NCI-H1092 treated with DMSO at 0.1 percent for 48 hours (cell line): ENCODE data around the gene PIK3R4.

Experiments
- DNase-seq: peaks from one replicate; lab custom pipeline; 2025; lab: John Stamatoyannopoulos, UW

Gene PIK3R4

GRCh38 chr3:130688697-130689470 lies 57.7 kb downstream of the PIK3R4 start:
- DNase-seq: no peak

DNA sequence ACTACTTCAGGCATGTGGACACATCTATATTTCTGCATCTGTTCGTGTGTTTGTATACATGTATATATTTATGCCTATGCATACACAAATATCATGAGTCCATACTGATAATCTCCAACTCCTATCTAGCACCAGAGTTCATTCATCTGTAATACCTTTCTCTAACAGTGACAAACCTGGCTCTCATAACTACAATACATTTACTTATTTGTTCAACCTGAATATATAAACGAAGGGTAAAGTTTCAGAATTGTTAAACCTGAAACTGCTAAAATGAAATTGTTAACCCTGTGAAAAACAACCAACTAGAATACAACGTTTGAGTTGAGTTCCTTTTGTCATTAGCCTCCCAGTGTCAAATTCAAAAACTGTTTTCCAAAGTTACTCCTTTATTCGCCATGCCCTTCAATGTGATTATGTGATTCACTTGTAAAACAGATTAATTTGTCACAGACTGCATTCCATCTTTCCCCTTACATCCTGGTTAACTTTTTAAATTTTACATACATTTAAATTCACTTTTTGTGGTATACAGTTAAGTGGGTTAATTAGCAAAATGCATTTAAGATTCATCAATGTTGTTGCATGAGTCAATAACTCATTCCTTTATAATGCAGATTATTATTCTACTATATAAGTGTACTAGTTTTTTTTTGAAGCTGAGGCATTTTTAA lies 58.5 kb downstream of the PIK3R4 start:
- DNase-seq: no peak

DNA sequence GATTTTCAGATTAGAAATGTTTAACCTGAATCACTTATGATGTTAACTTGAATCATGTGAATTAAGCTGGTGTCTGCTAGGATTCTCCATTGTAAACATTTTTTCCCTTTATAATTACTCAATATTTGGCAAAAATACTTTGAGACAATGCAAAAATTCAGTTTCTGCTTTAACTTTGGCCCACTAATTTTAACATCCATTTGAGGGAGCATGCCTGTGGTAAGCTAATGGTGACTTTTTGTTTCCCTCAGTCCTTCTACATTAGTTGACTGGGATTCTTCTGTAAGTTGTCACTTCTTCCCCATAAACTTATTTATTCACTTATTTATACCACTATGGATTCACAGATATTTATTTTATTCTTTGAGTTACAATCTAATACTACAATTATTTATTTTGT lies 59.3 kb downstream of the PIK3R4 start:
- DNase-seq: no peak

- no peak for DNase-seq
These were observed 59.8 kb downstream of the PIK3R4 start for GRCh38 chr3:130686833-130687232.

DNA sequence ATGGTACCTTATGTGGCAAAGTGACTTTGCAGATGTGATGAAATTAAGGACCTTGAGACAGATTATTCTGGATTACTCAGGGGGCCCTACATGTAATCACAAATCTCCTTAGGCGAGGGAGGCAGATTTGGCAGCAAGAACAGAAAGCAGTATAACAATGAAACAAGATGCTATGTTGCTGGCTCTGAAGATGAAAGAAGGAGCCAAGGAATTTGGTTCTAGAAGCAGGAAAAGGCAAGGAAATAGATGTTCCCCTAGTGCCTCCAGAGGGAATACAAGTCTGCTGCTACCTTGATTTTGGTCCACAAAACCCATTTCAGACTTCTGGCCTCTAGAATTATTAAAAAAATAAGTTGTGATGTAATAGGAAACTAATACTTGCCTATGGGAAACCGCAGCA lies 64.5 kb downstream of the PIK3R4 start:
- no peak for DNase-seq

- DNase-seq: no peak
These were observed 67.4 kb downstream of the PIK3R4 start for GRCh38 chr3:130679218-130679617.

DNA sequence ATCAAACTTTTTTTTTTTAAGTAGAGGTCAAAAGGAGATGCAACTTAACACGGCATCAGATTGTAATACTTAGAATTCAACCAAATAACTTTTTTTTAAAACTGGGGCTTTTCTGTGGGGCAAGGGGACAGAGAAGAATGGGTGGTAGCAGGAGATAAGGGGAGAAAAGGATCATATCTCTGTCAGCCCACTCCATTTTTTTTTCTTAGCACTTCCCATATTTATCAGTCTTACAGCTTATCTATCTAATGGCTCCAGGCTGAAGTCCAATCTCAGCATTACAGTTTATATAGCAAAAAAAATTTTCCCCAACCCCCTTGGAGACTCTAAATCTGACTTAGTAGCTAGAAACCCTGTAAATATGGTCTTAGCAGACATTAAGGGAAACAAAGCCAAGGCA lies 69.3 kb downstream of the PIK3R4 start:
- DNase-seq: no peak

DNA sequence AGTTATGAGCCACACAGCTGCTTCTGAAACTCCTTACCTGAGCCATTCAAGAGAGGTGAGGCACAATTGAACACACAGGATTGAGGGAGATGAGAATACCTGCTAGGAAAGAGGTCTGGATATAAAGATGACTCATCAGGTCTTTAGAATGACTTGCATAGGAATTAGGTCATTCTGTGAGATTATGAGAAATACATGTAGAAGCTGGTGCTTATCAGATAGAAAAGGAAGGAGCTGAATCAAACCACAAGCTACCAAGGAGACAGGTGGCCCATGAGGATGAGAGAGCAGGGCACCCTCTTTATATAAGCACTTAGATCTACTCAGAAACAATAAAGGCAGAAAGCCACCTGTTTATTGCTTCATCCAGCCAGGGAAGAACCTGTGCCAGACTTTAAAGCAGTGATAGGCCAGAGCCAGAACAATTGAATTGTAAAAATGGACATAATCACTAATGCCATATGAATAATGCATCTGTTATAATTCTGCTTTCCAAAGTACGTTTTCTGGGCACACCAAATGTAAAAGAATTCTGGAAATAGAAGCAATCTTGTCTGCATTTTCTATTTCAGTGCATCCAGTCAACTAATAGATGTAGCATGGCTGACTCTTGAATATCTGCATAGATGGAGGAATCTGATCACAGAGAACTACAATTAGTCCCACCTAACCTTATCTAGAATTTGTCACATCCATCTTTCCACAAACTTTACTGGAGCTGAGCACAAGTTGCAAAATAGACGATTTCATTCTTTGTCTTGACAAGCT lies 74.9 kb downstream of the PIK3R4 start:
- DNase-seq: no peak

- DNase-seq: no peak
These were observed 76.9 kb downstream of the PIK3R4 start for GRCh38 chr3:130669740-130670139.

GRCh38 chr3:130663092-130663491 lies 83.5 kb downstream of the PIK3R4 start:
- DNase-seq: no peak

- DNase-seq: no peak
These were observed 84.1 kb downstream of the PIK3R4 start for GRCh38 chr3:130662501-130662996.

DNA sequence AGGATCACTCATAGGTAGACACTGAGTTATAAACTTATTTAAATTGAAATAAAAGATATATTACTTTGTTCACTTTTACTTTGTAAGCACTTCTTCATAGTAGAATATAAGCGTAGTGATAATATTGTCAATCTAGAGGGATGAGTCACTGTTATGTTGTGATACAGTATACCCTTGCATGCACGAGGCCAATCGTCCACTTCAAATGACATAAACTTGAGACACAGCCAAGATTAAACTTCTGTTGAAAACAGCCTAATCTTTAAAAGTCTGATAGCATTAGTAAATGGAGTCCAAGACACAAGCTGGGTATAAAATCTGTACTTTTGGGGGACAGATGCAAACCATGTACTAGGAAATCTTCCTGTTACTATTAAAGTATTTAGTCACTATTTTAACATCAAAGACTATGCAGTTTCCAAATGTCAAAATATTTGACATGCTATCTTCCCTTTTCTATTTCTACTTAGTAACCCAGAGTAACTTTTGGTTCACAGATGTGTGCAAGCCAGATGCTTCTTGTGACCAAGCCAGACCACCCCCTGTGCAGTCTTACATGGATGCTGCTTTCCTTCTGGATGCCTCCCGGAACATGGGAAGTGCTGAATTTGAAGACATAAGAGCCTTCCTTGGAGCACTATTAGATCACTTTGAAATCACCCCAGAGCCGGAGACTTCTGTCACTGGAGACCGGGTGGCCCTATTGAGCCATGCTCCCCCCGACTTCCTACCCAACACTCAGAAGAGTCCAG lies 85.3 kb downstream of the PIK3R4 start:
- DNase-seq: no peak

DNA sequence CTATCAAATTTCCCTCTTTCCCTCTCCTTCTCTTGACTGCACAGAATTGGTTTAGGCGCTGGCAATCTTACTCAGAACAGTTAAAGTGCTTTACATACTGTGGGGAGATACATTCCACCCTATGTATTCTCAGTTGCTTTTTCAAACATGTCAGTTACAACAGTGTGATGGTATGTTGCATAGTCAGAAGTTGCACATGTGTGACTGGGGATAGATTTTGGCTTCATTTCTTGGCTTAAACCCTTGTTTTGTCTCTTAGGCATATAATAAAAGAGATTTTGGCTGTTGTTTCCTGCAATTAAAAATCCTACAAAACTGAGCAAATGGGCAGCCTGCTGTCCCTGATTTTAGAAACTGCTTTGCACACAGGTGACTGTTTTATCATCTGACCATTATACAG lies 86.7 kb downstream of the PIK3R4 start:
- no peak for DNase-seq

GRCh38 chr3:130658678-130659077 lies 88.0 kb downstream of the PIK3R4 start:
- no peak for DNase-seq

- DNase-seq: no peak
These were observed 90.0 kb downstream of the PIK3R4 start for GRCh38 chr3:130656627-130657026.

- no peak for DNase-seq
These were observed 91.7 kb downstream of the PIK3R4 start for GRCh38 chr3:130654921-130655320.

DNA sequence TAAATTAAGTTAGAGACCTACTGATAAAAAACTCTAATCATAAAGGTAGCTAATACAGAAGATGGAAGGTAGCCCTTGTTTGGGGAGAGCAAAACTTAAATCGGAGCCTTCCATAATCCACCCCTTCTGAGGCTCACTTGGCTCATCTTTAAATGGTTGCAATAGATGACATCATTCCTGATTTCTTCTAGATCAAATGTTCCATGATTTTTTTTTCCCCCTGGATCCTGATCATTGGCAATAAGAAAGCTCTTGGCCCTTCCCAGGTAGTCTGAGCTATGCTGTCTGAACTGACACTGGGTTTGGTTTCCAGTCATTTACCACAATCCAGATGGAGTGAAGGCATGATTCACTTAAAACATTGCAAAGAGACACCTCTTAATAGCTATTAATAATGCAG lies 92.5 kb downstream of the PIK3R4 start:
- no peak for DNase-seq

GRCh38 chr3:130649061-130649654 lies 97.5 kb downstream of the PIK3R4 start:
- DNase-seq: no peak

GRCh38 chr3:130648293-130648692 lies 98.3 kb downstream of the PIK3R4 start:
- DNase-seq: no peak

DNA sequence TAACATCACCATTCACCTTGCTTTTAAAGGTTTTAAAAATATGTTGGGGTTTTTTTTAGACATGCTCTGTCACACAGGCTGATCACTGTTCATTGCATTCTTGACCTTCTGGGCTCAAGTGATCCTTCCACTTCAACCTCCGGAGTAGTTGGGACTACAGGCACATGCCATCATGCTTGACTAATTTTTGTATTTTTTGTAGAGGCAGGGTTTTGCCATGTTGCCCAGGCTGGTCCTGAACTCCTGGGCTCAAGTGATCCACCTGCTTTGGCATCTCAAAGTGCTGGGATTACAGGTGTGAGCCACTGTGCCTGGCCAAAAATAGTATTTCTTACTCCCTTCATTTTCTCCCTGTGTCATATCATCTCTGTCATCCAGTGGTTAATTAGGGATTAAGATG lies 101.4 kb downstream of the PIK3R4 start:
- DNase-seq: no peak

DNA sequence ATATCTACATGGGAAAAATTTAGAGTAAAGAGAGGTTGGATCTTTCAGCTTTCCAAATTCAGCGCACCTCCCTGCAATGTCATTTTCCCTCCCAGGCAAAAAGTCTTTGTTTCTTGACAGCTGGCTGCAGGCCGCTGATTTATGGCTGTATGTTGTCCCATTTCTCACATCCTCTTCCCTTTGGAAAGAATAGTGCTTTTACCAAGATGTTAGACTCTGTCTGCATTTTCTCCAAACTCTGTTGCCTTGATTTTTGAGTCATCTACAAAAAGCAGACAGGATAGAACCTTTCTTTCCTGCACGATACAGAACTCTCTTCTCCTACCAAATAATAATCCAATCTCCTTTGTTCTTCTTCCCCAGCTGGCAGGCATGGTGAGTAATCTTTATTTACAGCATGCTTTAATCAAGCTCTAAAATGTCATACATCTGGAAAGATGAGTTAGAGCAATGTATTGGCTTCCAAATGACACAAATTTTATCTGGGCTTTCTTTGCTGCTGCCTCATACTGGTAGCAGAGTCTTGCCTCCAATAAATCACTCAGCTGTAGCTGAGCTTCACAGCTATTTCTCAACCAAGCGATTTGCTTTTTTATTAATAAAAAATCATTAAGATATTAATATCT lies 101.9 kb downstream of the PIK3R4 start:
- no peak for DNase-seq
